Measurements from ENCODE around the gene OBSCN. TPM values are rescaled to one million over a fixed set of nuclear protein-coding genes. Genes with fewer than 3 reads are reported as not detected.

Gene OBSCN
- total and polyA plus RNA-seq, 2 donors (not counting 1 experiment from before 2014, with no cell fraction given), result 10.0 to 63.9 TPM

GRCh38 chr1:228294717-228295116 lies 86.9 kb downstream of the OBSCN start:
- Mint-ChIP-seq H3K4me1 (no peaks in the 10 kb centered on the region), H3K4me3 (no peak overlapping the region), H3K27ac (no peak overlapping the region), H3K9me3 (ENCODE audit: insufficient read depth) (peaks cover 10% of the 10 kb centered on the region), H3K27me3 (no peaks in the 10 kb centered on the region)
- no peaks in the 10 kb centered on the region for H3K4me1 ChIP-seq (ENCODE audit: control insufficient read depth in 2 of 2, insufficient read depth in 2 of 2, low read length in 2 of 2)
- POLR2A ChIA-PET, result no interaction called here
- H3K79me2 ChIP-seq (ENCODE audit: control insufficient read depth, insufficient read depth, low read length), result no peaks in the 10 kb centered on the region
- intact Hi-C loops (cut with micrococcal nuclease), result no loop called here
- no peak for TF ChIP-seq EZH2 (IDR thresholded peaks at IDR 0.05; ENCODE audit: borderline replicate concordance, insufficient read depth, low read depth, low read length, poor library complexity, severe bottlenecking)
- TF ChIP-seq CTCF (IDR thresholded peaks at IDR 0.05), result no peak
- ATAC-seq (ENCODE audit: low read depth) (no peak), DNase-seq (no peak)
- no peak overlapping the region for H3K4me2 ChIP-seq (replicated peaks; ENCODE audit: low read depth, low read length, poor library complexity, severe bottlenecking)
- H3K36me3 ChIP-seq (replicated peaks in 1 of 2; ENCODE audit: control extremely low read depth in 1 of 2, control insufficient read depth in 1 of 2, extremely low read depth in 1 of 2, insufficient read depth in 2 of 2, low read length in 1 of 2), result no peaks in the 10 kb centered on the region
- CTCF ChIA-PET, result no interaction called here
- H3K9me3 ChIP-seq (ENCODE audit: control extremely low read depth in 1 of 3, control insufficient read depth in 2 of 3, insufficient read depth in 1 of 3, low read length in 2 of 3), result peaks cover 0 to 7% (median 5%) of the 10 kb centered on the region in 3 donors
- no peak overlapping the region for H3K4me3 ChIP-seq (ENCODE audit: control extremely low read depth in 1 of 5, extremely low read depth in 1 of 5, insufficient read depth in 1 of 5, low read depth in 2 of 5, low read length in 4 of 5)
- no peak overlapping the region for H3K9ac ChIP-seq (ENCODE audit: low read length)
- no peaks in the 10 kb centered on the region for H3K27me3 ChIP-seq (replicated peaks in 1 of 4; ENCODE audit: control extremely low read depth in 1 of 4, control insufficient read depth in 3 of 4, insufficient read depth in 4 of 4, low read length in 3 of 4)
- H3K27ac ChIP-seq (ENCODE audit: low read length in 2 of 2), result no peak overlapping the region
- H2AFZ ChIP-seq (ENCODE audit: insufficient read depth, low read depth, low read length, poor library complexity, severe bottlenecking), result no peak overlapping the region
- H4K20me1 ChIP-seq (ENCODE audit: control insufficient read depth, insufficient read depth, low read length, poor library complexity, severe bottlenecking), result no peaks in the 10 kb centered on the region
- 95% methylated on average over 10 of the region's 10 CpGs for WGBS (ENCODE audit: insufficient coverage)

GRCh38 chr1:228295201-228295600 lies 87.4 kb downstream of the OBSCN start:
- H3K9me3 Mint-ChIP-seq (ENCODE audit: insufficient read depth), result peaks cover 10% of the 10 kb centered on the region
- 100% methylated on average over 4 of the region's 5 CpGs for WGBS (ENCODE audit: insufficient coverage)
- intact Hi-C loops (cut with micrococcal nuclease), result no loop called here
- no peaks in the 10 kb centered on the region for H3K27me3 Mint-ChIP-seq
- H2AFZ ChIP-seq (ENCODE audit: insufficient read depth, low read depth, low read length, poor library complexity, severe bottlenecking), result no peak overlapping the region
- TF ChIP-seq CTCF (IDR thresholded peaks at IDR 0.05), result no peak
- TF ChIP-seq EZH2 (IDR thresholded peaks at IDR 0.05; ENCODE audit: borderline replicate concordance, insufficient read depth, low read depth, low read length, poor library complexity, severe bottlenecking), result no peak
- peaks cover 0 to 10% (median 7%) of the 10 kb centered on the region in 3 donors for H3K9me3 ChIP-seq (ENCODE audit: control extremely low read depth in 1 of 3, control insufficient read depth in 2 of 3, insufficient read depth in 1 of 3, low read length in 2 of 3)
- no peak overlapping the region for H3K9ac ChIP-seq (ENCODE audit: low read length)
- no peak overlapping the region for H3K4me2 ChIP-seq (replicated peaks; ENCODE audit: low read depth, low read length, poor library complexity, severe bottlenecking)
- H3K4me1 ChIP-seq (ENCODE audit: control insufficient read depth in 2 of 2, insufficient read depth in 2 of 2, low read length in 2 of 2), result no peaks in the 10 kb centered on the region
- ChIA-PET POLR2A (no interaction called here), CTCF (no interaction called here)
- DNase-seq (no peak), ATAC-seq (ENCODE audit: low read depth) (no peak)
- H3K36me3 ChIP-seq (replicated peaks in 1 of 2; ENCODE audit: control extremely low read depth in 1 of 2, control insufficient read depth in 1 of 2, extremely low read depth in 1 of 2, insufficient read depth in 2 of 2, low read length in 1 of 2), result no peaks in the 10 kb centered on the region
- H3K79me2 ChIP-seq (ENCODE audit: control insufficient read depth, insufficient read depth, low read length), result no peaks in the 10 kb centered on the region
- no peaks in the 10 kb centered on the region for H4K20me1 ChIP-seq (ENCODE audit: control insufficient read depth, insufficient read depth, low read length, poor library complexity, severe bottlenecking)
- H3K4me3 Mint-ChIP-seq, result no peak overlapping the region
- no peaks in the 10 kb centered on the region for H3K4me1 Mint-ChIP-seq
- no peak overlapping the region for H3K27ac ChIP-seq (ENCODE audit: low read length in 2 of 2)
- H3K27me3 ChIP-seq (replicated peaks in 1 of 4; ENCODE audit: control extremely low read depth in 1 of 4, control insufficient read depth in 3 of 4, insufficient read depth in 4 of 4, low read length in 3 of 4), result no peaks in the 10 kb centered on the region
- no peak overlapping the region for H3K27ac Mint-ChIP-seq
- no peak overlapping the region for H3K4me3 ChIP-seq (ENCODE audit: control extremely low read depth in 1 of 5, extremely low read depth in 1 of 5, insufficient read depth in 1 of 5, low read depth in 2 of 5, low read length in 4 of 5)
